Measurements from ENCODE around the gene AMY2A.
"Not testable (repeated sequence)": the region's sequence is repeated elsewhere in the genome, so short reads cannot be mapped to it uniquely, and the experiment has no call there.

- not testable (repeated sequence) for TF ChIP-seq CTCF, POLR2A (IDR thresholded peaks at IDR 0.05)
These were observed 38.2 kb downstream of the AMY2A start, which contains the start of gene AMY1A for GRCh38 chr1:103655460-103655859.
